LNCAP (cell line): ENCODE measurements around the gene PMF1.

Experiments used
- TF ChIP-seq, protein P1 (sequence below): fragments of 450-650 bp; IDR thresholded peaks from 2 replicates; pipeline ENCODE4 v1.5.1; 2017; ENCODE audit warnings: mild to moderate bottlenecking

The PMF1 gene

GRCh38 chr1:156196445-156196844 is 16.4 kb upstream of the PMF1 start:
- TF ChIP-seq, protein P1, sequence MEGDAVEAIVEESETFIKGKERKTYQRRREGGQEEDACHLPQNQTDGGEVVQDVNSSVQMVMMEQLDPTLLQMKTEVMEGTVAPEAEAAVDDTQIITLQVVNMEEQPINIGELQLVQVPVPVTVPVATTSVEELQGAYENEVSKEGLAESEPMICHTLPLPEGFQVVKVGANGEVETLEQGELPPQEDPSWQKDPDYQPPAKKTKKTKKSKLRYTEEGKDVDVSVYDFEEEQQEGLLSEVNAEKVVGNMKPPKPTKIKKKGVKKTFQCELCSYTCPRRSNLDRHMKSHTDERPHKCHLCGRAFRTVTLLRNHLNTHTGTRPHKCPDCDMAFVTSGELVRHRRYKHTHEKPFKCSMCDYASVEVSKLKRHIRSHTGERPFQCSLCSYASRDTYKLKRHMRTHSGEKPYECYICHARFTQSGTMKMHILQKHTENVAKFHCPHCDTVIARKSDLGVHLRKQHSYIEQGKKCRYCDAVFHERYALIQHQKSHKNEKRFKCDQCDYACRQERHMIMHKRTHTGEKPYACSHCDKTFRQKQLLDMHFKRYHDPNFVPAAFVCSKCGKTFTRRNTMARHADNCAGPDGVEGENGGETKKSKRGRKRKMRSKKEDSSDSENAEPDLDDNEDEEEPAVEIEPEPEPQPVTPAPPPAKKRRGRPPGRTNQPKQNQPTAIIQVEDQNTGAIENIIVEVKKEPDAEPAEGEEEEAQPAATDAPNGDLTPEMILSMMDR, result no peak

DNA sequence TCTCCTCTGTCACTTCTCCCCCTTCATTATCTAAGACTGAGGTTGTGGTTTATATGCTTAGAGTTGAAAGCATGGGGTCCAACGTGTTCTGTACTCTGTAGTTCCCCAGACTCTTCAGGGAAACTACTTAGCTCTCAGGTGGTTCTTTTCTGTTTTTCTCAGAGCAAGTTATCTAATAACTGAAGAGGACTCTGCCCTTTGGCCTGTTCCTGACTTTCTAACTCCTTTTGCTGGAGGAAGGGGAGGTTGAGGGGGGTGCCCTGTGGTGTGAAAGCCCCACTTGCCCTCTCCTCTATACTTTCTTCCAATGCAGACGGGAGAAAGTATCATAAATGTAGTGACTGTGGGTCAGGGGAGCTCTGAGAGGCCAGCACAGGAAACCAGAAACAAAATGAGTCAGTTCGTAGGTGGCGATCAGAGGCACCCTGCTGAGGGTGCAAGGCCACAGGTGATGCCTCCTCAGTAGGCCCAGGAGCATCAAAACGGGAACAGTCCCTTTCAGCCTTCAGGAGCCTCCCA is 13.9 kb upstream of the PMF1 start:
- TF ChIP-seq, protein P1, result no peak

DNA sequence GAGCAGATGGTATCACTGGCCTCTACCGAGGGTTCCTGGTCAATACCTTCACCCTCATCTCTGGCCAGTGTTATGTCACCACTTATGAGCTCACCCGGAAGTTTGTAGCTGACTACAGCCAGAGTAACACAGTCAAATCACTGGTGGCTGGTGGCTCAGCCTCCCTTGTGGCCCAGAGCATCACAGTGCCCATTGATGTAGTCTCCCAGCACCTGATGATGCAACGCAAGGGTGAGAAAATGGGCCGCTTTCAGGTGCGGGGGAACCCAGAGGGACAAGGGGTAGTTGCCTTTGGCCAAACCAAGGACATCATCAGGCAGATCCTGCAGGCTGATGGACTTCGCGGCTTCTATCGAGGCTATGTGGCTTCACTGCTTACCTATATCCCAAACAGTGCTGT is 12.8 kb upstream of the PMF1 start:
- TF ChIP-seq, protein P1, result no peak

DNA sequence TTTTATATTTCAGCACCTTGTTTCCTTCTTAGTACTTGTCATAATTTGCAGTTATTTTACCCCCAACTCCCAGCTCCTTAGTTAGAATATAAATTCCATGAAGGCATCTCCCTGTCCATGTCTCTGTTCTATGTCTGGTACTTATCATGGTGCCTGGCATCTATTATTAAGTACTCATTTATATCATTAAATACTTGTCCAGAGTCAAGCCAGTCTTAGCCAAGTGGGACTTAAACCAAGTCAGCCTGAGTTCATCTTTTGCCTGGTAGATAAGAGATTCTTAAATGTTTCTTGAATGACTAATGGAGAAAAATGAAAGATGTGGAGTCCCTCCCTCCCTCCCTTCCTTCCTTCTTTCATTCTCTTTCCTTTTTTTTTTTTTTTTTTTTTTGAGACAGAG is 9.5 kb upstream of the PMF1 start:
- TF ChIP-seq, protein P1, result no peak

- TF ChIP-seq, protein P1, result no peak
Observed at GRCh38 chr1:156204686-156205085, 8.1 kb upstream of the PMF1 start.

GRCh38 chr1:156211243-156211642 is 1.6 kb upstream of the PMF1 start:
- TF ChIP-seq, protein P1, result no peak

DNA sequence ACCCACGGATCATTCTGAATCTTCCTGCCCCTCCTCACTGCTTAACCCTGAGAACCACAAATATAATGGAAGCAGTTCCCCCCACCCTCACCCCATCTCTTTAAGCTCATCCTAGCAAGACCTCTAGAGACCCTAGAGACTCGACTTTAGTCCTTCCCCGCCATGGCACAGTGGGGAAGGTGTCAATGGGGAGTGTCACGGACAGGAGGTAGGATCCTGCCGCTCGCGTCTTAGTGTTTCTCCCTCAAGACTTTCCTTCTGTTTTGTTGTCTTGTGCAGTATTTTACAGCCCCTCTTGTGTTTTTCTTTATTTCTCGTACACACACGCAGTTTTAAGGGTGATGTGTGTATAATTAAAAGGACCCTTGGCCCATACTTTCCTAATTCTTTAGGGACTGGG is 677 bp upstream of the PMF1 start:
- TF ChIP-seq, protein P1, result no peak

- TF ChIP-seq, protein P1, result no peak
Observed at GRCh38 chr1:156213644-156213966, 798 bp downstream of the PMF1 start.
